HG02588 (cell line): ENCODE results near the gene CELA3A.
"Not testable (repeated sequence)": the region's sequence is repeated elsewhere in the genome, so short reads cannot be mapped to it uniquely, and the experiment has no call there.

ENCODE experiments used
- ATAC-seq: cut with Tn5 transposase; IDR thresholded peaks from one replicate; pipeline ENCODE4 v1.9.1; 2021; ENCODE audit warnings: mild to moderate bottlenecking, moderate library complexity; ENCODE audit not compliant: unreplicated experiment

Gene CELA3A

GRCh38 chr1:22014575-22015206 is 13.2 kb downstream of the CELA3A start:
- not testable (repeated sequence) for ATAC-seq

GRCh38 chr1:22018583-22019559 is 17.4 kb downstream of the CELA3A start:
- no peak for ATAC-seq

- ATAC-seq, result no peak
Measured at GRCh38 chr1:22021061-22021460, 19.6 kb downstream of the CELA3A start.

GRCh38 chr1:22024485-22025367 is 23.3 kb downstream of the CELA3A start:
- ATAC-seq, result peak; percentile 38

- peak; percentile 61 for ATAC-seq
Measured at GRCh38 chr1:22025368-22026155, 24.1 kb downstream of the CELA3A start.

GRCh38 chr1:22026924-22027289 is 25.4 kb downstream of the CELA3A start:
- no peak for ATAC-seq

- ATAC-seq, result no peak
Measured at GRCh38 chr1:22030057-22030456, 28.6 kb downstream of the CELA3A start.

- no peak for ATAC-seq
Measured at GRCh38 chr1:22030473-22030872, 29.0 kb downstream of the CELA3A start.

- ATAC-seq, result no peak
Measured at GRCh38 chr1:22031214-22031962, 29.9 kb downstream of the CELA3A start.

- not testable (repeated sequence) for ATAC-seq
Measured at GRCh38 chr1:22034834-22035233, 33.4 kb downstream of the CELA3A start.

- no peak for ATAC-seq
Measured at GRCh38 chr1:22037520-22037919, 36.1 kb downstream of the CELA3A start.

GRCh38 chr1:22038036-22038435 is 36.6 kb downstream of the CELA3A start:
- ATAC-seq, result no peak

- peak; percentile 91 for ATAC-seq
Measured at GRCh38 chr1:22039594-22040285, 38.3 kb downstream of the CELA3A start.

GRCh38 chr1:22040286-22040623 is 38.8 kb downstream of the CELA3A start:
- ATAC-seq, result no peak

- ATAC-seq, result no peak
Measured at GRCh38 chr1:22041505-22041904, 40.0 kb downstream of the CELA3A start.

GRCh38 chr1:22043198-22043769 is 41.8 kb downstream of the CELA3A start:
- no peak for ATAC-seq

- ATAC-seq, result no peak
Measured at GRCh38 chr1:22044690-22045420, 43.4 kb downstream of the CELA3A start.

GRCh38 chr1:22045604-22046228 is 44.3 kb downstream of the CELA3A start:
- no peak for ATAC-seq
